ENCODE results near the gene PAPSS1.

Gene PAPSS1

DNA sequence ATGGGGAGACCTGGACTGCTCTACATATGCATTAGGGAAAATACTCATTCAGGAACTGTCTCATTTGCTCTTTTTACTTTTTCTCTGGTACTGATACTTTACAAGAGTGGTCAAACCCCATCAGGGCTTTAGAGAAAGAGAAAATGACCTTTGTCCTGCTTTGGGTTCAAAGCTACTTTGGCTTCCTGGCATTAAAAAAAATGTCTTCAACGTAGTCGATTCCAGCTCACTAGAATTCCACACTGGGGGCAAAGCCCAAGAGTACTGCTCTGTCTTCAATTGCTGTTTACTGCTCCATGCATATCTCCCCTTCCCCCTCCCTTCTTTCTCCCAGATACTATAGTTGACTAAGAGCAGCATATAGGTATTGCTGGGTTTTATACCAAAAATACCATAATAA is 98.0 kb downstream of the PAPSS1 start:
- DNase-seq: no peak

DNA sequence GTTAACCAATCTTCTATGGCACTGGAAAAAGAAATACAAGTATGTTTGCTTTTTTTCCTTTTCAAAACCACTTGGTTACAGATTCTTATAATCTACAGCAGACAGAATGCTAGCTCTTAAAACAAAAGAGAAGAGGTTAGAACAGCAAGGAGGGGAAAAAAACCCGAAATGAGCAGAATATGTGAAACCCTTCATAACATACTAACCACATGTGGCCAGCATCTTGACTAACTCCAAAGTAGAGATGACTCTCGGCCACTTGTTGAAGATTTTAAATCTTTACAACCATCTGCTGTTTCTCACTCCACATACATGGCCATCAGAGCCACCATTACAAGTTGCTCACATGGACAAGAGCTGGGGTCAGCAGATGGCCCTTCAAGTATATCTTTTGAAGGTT is 100.3 kb downstream of the PAPSS1 start:
- DNase-seq: no peak

DNA sequence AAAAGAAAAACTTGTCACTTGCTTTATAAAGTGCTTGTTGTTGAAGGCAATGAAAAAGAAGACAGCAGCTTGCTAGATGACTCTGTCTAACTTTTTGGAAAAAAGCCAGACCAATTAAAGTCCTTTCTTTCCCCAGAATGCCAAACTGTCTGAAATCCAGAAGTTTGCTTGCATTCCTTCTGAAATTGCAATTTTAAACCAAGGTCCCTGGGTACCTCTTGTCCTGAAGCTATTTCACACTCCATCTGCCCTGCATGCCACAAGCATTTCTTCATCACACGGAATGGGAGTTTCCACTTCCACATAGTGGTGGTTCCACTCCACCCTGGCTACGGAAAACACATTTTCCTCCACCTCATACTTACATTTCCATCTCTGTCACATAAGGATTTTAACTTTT is 101.0 kb downstream of the PAPSS1 start:
- no peak for DNase-seq

DNA sequence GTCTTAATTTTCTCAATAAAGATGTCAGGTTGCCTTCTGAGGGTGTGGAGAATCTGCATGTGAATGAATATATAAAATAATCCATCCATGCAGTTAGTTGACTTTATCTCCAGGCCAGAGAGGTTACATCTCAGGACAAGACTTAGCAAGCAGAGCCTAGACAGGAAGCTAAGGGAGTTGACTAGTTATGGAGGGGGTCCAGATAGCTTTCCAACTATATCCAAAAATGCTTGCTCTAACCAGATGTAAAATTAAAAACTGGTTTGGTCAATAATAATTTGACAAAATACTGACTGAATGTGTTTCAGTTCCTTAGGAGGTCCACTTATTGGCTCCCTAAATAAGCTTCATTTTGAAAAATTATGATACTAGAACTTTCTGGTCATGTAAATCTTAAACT is 101.4 kb downstream of the PAPSS1 start:
- no peak for DNase-seq

DNA sequence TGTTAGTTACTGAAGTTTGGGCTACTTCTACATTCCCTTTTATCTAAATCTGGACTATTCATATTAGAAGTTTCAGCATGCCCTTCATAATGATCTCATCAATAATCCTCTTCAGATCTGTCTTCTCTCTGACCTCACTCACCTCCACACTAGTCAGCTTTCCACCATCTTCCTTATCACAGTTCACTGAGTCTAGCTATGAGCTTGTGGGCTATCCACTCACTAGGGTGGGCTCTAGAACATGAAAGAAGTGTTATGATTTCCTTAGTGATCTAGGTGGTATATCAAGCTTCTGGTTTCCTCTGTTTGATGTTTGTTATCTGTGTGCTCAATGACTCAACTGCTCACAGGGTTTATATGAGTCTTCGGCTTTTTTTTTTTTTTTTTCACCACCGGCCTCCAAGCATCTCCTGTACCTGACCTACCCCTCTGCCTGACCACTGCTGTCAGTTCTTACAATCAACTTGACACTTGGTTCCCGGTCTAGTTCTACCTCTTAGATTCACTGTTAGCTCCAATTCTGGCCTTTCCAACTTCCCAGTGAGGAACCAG is 103.1 kb downstream of the PAPSS1 start:
- DNase-seq: no peak

DNA sequence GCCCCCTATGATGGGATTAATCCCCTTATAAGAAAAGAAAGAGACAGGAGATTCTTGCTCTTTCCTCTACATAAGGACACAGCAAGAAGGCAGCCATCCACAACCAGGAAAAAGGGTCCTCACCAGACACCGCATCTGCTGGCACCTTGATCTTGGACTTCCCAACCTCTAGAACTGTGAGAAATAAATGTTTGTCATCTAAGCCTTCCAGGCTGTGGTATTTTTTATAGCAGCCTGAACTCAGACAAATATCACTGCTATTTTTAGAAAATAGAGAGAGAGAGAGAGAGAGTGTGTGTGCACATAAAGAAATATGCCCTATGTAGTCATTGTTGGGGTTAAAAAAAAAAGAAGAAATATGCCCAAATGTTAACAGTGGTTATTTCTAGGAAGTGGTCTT is 104.2 kb downstream of the PAPSS1 start:
- no peak for DNase-seq

DNA sequence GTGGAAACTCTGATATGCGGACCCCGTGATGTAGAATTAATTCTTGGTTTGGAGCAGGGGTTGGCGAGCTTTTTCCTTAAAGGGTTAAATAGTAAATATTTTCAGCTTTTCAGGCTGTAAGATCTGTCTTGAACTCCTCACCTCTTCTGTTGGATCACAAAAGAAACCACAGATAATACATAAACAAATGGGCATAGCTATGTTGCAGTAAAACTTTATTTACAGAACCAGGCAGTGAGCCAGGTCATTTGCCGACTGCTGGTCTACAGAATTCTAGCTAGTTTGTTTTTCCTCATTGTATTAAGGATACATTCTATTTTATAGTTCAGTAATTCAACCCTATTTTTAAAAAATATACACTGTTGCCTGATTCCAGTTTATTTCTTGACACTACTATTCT is 116.6 kb downstream of the PAPSS1 start:
- DNase-seq: no peak

DNA sequence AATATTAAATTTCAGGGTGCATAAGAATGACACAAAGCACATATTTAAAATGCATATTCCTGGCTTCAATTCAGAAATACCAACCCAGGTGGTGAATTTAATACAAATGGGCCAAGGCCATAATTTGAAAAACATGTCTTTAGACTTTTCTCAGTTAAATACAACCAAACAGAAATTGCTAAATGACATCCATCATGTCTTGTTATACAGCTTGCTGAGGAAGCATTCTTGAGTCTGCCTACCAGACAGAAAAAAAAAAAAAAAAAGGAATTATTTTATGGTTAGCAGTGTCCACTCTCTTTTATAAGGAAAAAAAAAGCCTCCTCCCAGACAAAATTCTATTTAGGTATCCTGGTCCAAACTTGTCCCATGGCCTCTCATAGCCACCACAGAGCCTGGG is 119.1 kb downstream of the PAPSS1 start:
- DNase-seq: no peak

DNA sequence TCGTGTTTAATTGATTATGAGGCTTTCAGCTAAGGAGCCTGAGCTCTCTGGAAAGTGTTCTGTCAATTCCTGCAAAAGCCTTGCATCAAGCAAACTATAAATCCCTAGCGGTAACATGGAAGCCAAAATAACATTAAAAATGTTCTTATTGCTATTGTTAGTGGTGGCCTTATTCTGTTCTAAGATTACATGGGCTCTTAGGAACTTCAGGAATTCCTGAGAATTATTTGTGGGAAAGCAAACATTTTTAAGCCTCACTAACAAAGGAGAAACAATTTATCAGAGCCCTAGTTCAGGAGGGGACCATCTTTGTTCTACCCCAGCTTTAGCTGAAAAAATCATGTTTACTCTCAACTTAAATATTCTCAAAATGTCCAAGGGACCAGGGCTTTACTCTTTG is 119.6 kb downstream of the PAPSS1 start:
- no peak for DNase-seq

DNA sequence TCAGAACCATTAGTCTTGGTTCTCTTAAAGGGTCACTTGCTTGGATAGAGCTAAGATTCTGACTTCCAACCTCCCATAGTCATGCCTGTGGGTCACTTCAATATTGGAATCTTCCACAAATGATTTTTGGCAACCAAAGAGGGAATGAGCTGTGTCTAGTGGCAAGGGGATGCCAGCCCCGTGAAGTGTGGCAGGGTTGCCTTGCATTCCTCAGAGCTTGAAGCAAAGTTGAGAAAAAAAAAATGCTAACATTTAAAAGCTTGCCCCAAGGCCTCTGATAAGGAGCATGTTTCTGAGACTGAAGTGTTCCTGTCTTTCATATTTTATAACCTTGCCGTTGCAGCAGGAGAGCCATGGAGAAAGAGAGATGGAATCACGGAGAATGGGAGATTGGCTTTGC is 120.2 kb downstream of the PAPSS1 start:
- no peak for DNase-seq

DNA sequence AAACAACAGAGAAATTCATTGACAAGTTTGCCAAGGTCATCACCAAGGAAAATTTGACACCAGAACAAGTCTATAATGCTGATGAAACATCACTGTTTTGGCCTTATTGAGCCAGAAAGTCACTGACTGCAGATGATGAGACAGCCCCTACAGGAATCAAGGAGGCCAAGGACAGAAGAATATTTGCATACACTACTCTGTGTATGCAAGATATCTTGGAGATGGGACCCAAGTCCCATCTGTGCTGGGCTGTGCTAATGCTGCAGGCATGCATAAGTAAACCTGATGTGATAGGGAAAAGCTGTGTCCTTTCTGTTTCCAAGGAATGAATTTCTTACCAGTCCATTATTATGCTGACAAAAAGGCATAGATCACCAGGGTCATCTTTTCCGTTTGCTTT is 126.8 kb downstream of the PAPSS1 start:
- no peak for DNase-seq

DNA sequence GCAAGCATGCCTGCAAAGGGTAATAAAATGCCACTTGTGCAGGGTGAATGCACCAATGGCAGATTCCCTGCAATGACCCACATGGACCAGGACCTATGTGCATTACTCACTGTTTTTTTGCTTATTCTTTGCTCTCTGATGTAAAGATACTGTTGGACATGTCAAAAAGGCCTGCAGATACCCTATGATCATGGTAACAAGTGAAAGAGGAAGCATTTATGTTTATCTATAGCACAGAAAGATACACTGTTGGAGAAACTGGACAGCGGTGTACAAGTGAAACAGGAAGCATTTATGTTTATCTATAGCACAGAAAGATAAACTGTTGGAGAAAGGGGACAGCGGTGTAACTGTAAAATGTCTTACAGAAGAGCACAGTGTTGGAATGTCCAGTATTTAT is 127.5 kb downstream of the PAPSS1 start:
- no peak for DNase-seq

DNA sequence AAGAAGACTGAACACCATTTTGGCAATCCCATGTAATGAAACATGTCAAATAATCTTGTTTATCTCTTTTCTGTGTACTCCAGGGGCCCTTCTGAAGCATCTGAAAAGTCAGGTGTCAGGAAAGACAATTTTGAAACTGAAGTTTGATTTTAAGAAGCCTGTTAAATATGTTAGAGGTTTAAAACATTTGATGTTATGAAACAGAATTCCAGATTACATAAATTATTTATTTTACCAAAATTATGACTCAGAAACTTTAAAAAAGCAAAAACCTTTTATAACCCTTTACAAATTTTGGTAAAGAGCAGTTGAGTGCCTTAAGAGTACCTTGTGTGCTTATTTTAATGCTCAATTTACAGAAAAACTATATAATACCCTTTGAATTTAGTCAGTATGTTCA is 130.8 kb downstream of the PAPSS1 start:
- no peak for DNase-seq

DNA sequence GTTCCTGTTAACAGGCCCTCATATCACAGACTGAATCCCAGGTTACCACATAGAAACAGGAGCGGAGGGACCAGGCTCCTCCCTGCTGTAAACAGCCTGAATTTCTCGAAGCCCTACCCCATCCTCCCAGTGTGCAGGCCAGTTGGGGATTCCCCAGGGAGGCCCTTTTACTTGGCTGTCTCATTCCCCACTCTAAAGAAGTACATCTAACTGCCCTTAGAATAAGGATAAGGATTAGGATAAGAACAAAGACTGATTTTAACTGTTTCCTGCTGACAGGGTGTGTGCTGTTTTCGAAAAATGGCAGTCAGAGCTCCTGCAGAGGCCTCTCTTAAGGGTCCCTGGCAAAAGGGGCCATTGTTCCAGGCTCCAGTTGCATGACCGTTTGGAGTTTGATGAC is 133.7 kb downstream of the PAPSS1 start:
- DNase-seq: no peak

DNA sequence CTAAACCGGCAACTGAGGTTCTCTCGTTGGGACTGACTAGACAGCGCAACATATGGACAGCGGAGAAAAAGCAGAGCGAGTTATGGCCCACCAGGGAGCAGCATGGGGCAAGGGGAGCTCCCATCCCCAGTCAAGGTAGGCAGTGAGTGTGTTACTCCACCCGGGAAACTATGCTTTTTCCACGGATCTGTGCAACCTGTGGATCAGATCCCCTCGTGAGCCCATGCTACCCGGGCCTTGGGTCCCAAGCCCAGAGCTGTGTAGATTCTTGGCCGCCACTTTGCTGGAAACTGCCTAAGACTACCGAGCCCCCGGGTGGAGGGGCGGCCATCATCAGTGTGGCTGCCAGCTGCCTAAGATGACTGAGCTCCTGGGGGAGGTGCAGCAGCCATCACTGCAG is 140.9 kb downstream of the PAPSS1 start:
- DNase-seq: no peak

DNA sequence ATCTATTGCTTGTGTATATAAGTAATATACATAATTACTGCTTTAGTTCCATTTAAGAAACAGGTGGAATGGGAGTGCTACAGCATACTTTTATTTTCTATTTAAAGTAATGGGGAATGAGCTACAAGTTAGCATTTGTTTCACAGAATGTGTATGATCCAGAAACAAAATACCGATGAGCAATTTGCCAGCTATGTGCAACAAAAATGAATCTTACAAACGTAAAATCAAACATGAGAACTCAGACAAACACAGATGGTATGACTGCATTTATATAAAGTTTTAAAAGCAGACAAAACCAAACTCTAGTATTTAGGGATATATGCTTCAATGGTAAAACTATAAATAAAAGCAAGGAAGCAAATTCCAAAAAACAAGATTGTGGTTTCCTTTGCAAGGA is 141.7 kb downstream of the PAPSS1 start:
- DNase-seq: no peak

DNA sequence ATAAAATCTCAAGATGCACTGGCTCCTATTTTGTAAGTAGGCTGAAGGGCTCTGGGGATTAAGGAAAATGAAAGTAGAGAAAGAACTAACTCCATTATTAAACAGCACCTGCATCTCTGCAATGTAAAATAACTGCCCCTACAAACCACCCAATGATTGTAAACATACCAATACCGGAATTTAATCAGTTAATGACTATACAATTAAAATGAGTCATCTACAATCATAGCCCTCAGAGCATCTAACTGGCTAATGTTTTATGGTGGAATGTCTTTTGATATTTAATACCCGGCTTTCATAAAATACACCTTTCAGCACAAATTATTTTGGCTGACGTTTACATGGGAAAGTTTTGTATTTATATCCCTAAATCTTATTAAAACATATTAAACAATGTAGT is 142.3 kb downstream of the PAPSS1 start:
- no peak for DNase-seq

DNA sequence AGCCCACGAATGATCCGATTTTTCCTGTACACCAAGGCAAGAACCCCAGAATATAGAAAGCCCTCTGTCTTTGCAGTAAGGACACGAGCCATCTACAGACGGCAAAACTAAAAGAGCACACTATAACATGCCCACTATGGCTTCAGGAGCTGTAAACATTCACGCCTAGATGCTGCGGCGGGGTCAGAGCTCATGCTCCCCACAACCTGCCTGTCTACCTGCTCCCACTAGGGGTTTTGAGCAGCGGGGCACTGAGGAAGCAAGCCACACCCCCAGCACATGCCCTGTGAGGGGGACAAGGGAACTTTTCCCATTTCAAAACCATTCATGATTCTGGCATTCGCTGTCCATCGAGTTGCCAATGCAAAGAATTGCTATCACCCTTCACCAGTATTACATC is 144.8 kb downstream of the PAPSS1 start:
- no peak for DNase-seq

DNA sequence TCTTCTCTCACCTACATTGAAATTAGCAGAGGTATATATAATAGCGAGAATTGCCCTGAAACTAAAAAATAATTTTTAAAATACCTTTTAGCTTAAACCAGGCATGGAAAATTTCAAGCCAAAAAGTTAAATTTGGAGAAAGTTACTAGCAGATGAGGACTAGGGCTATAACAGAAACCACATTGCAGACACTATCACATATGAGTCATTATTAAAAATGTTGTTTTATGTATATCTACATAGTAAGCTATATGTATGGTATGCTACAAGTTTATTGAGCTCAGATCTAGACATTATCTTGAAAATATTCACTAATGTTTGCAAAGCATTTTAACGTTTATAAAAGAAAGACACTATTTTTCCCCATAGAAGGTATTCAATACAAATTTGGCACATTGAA is 147.8 kb downstream of the PAPSS1 start:
- no peak for DNase-seq

DNA sequence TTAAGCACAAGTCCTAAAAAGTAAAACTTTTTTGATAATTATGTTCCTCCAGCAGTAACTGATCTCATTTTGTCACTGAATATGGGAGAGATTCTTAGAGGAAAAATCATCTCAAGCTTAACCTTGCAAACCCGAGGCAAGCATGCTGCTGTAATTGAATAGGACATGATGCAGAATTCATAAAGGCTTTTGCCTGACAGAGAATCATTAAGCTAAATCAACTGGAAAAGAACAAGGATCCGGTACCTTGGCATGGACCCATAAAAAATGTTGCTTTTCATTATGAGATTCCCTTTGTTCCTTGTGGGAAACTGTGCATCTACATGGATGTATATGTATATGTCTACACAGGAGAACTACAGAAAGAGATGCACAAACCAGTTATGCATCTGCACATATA is 149.1 kb downstream of the PAPSS1 start:
- DNase-seq: no peak

DNA sequence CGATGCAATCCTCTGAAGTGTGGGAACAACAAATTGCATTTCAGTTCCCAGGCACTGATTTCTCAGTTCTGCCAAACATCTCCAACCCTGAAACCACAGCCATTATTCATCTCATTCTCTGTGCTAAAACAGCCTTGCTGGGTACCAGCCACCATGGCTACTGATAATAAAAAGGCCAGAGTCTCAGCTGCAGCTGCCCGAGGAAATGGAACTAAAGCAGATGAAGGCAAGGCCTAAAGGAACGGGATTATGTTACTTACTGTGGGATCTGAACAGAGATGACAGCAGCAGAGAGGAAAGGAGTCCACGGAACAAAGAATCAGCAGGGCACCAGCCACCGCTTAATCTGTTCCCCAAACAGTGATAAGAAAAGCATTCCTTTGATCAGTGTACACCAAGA is 155.7 kb downstream of the PAPSS1 start:
- DNase-seq: no peak

All from CD4-positive, alpha-beta T cell treated with Interleukin-1 beta for 1 hour (primary cell).